GM12878 (cell line): ENCODE measurements around the gene AKAP13. TPM values are rescaled to one million over a fixed set of nuclear protein-coding genes. Genes with fewer than 3 reads are reported as not detected.

Source experiments
- CHD2 ChIP-seq: IDR thresholded peaks from 2 replicates; pipeline ENCODE4 v1.6.1; 2011; ENCODE audit warnings: low read depth, low read length, improper control_type of control experiment, borderline replicate concordance
- HDAC2 ChIP-seq: fragments of 200-600 bp; sonication (generic); IDR thresholded peaks from 2 replicates; pipeline ENCODE4 v1.6.1; 2017
- RELA ChIP-seq: fragments of 450-650 bp; IDR thresholded peaks from 2 replicates; pipeline ENCODE4 v1.8.0; 2014; ENCODE audit warnings: borderline replicate concordance; ENCODE audit not compliant: partially characterized antibody
- TCF3 ChIP-seq: IDR thresholded peaks from 2 replicates; pipeline ENCODE4 v1.6.1; 2012; ENCODE audit warnings: low read depth, mild to moderate bottlenecking, low read length, borderline replicate concordance; ENCODE audit not compliant: insufficient read depth
- YBX1 ChIP-seq: fragments of 450-650 bp; IDR thresholded peaks from 2 replicates; pipeline ENCODE4 v1.6.1; 2016; ENCODE audit warnings: antibody characterized with exemption
- polyA plus RNA-seq, 11 experiments: library from polyadenylated mRNA; depleted of rRNA in 4 of 11; unstranded in 6 of 11; stranded (reverse) in 5 of 11; fragments of >200 nt; fragmentation: Nextera tagmentation in 4 of 11; fragmentation: Illumina TruSeq in 1 of 11; extraction: Ambion mirVana in 4 of 11; extraction: Trizol in 1 of 11; gene quantifications; 1 replicate in 1 of 11; 2 replicates in 10 of 11; pipeline versions ENCODE4 v1.2.1 to v1.2.3, GENCODE V29; 2011 to 2016; ENCODE audit warnings: inconsistent platforms in 2 of 11, missing spikeins in 2 of 11, low read depth in 1 of 11
- total RNA-seq, 4 experiments: library from RNA; depleted of rRNA in 3 of 4; stranded (reverse); fragments of >200 nt in 3 of 4; fragmentation: Illumina TruSeq in 1 of 4; extraction: Trizol in 1 of 4; gene quantifications; 2 replicates each; pipeline versions ENCODE4 v1.2.1 to v1.2.3, GENCODE V29; 2013 to 2021
- TF ChIP-seq, protein P1 (sequence below): fragments of 150-350 bp; IDR thresholded peaks from 2 replicates; pipeline ENCODE4 v1.6.1; 2016; ENCODE audit warnings: low read depth, low read length
- TF ChIP-seq, protein P2 (sequence below): IDR thresholded peaks from 2 replicates; pipeline ENCODE4 v1.6.1; 2012; ENCODE audit warnings: low read length, inconsistent platforms

AKAP13 gene
- total and polyA plus RNA-seq, 10 of the 15 experiments (the other 5 are each of a cell fraction or from before 2014, with no cell fraction given): 14.4 to 74.9 (median 55.1) TPM

DNA sequence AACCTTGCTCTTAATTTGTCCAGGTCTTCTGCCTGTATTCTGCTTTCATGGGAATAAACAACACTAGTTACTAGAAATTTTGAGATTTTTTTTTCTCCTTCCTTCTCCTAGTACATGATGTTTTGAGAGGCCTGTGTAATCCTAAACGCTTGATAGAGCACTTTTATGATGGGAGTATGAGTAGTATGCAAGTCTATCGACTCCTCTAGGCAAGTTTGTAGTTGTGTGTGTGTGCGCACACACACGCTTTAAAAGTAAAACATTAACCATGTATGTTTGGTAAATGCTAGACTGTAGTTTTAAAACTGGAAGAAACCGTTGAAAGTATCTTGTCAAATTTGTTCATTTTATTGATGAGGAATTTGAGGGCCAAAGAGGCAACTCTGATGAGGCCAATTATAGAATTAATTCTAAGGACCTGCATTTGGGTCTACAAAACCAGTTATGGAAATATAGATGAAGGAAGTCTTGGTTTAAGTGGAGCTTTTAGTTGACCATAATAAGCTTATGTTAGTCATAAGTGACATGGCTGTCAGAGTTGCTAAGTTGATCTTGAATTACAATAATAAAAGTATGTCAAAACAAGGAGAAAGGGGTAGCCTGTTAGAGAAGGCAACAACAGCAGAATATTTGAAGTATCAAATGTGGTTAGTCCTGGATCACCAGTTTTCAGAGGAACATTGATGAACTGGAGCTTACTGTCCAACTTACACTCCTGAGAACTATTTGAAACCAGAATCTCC, 47.1 kb downstream of the AKAP13 start (continued):
- TF ChIP-seq, protein P1, sequence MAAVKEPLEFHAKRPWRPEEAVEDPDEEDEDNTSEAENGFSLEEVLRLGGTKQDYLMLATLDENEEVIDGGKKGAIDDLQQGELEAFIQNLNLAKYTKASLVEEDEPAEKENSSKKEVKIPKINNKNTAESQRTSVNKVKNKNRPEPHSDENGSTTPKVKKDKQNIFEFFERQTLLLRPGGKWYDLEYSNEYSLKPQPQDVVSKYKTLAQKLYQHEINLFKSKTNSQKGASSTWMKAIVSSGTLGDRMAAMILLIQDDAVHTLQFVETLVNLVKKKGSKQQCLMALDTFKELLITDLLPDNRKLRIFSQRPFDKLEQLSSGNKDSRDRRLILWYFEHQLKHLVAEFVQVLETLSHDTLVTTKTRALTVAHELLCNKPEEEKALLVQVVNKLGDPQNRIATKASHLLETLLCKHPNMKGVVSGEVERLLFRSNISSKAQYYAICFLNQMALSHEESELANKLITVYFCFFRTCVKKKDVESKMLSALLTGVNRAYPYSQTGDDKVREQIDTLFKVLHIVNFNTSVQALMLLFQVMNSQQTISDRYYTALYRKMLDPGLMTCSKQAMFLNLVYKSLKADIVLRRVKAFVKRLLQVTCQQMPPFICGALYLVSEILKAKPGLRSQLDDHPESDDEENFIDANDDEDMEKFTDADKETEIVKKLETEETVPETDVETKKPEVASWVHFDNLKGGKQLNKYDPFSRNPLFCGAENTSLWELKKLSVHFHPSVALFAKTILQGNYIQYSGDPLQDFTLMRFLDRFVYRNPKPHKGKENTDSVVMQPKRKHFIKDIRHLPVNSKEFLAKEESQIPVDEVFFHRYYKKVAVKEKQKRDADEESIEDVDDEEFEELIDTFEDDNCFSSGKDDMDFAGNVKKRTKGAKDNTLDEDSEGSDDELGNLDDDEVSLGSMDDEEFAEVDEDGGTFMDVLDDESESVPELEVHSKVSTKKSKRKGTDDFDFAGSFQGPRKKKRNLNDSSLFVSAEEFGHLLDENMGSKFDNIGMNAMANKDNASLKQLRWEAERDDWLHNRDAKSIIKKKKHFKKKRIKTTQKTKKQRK: no peak
- TF ChIP-seq, protein P2, sequence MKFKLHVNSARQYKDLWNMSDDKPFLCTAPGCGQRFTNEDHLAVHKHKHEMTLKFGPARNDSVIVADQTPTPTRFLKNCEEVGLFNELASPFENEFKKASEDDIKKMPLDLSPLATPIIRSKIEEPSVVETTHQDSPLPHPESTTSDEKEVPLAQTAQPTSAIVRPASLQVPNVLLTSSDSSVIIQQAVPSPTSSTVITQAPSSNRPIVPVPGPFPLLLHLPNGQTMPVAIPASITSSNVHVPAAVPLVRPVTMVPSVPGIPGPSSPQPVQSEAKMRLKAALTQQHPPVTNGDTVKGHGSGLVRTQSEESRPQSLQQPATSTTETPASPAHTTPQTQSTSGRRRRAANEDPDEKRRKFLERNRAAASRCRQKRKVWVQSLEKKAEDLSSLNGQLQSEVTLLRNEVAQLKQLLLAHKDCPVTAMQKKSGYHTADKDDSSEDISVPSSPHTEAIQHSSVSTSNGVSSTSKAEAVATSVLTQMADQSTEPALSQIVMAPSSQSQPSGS: no peak
- TF ChIP-seq TCF3 (no peak), CHD2 (no peak), YBX1 (no peak), HDAC2 (no peak), RELA (no peak)
